K562 (cell line): ENCODE measurements around the gene SETD5. TPM values are rescaled to one million over a fixed set of nuclear protein-coding genes. Genes with fewer than 3 reads are reported as not detected.

ENCODE experiments used
- AFF1 ChIP-seq, 2 experiments: fragments of 450-650 bp; IDR thresholded peaks; 2 replicates each; pipeline ENCODE4 v1.6.1; 2018; ENCODE audit warnings: mild to moderate bottlenecking in 2 of 2, low read depth in 1 of 2; ENCODE audit not compliant: partially characterized antibody in 2 of 2
- ARID2 ChIP-seq: fragments of 450-650 bp; IDR thresholded peaks from 2 replicates; pipeline ENCODE4 v1.6.1; 2017; ENCODE audit warnings: antibody characterized with exemption, mild to moderate bottlenecking
- HNRNPL ChIP-seq: fragments of 200-400 bp; formaldehyde crosslinking; IDR thresholded peaks from 2 replicates; pipeline ENCODE4 v1.6.1; 2017; ENCODE audit warnings: low read depth, mild to moderate bottlenecking, low read length
- IRF9 ChIP-seq: fragments of 450-650 bp; IDR thresholded peaks from 2 replicates; pipeline ENCODE4 v1.6.1; 2016; ENCODE audit warnings: missing biosample characterization, missing genetic modification characterization
- MAFF ChIP-seq: IDR thresholded peaks from 2 replicates; pipeline ENCODE4 v1.6.1; 2012; ENCODE audit warnings: low read length, improper control_type of control experiment
- MLX ChIP-seq, 2 experiments: fragments of 450-650 bp in 1 of 2; sonication (generic) in 1 of 2; formaldehyde crosslinking; conservative IDR thresholded peaks; 2 replicates each; pipeline versions ENCODE4 v1.4.0 to v1.8.1; 2020 to 2022; ENCODE audit warnings: mild to moderate bottlenecking in 1 of 2, missing genetic modification reagents in 1 of 2
- NFYB ChIP-seq: IDR thresholded peaks from 2 replicates; pipeline ENCODE4 v1.6.1; 2011; ENCODE audit warnings: mild to moderate bottlenecking, moderate library complexity; ENCODE audit not compliant: insufficient read length; ENCODE audit errors: extremely low read depth
- NR0B1 ChIP-seq: fragments of 450-650 bp; IDR thresholded peaks from one replicate; pipeline ENCODE4 v1.6.1; 2018; ENCODE audit warnings: mild to moderate bottlenecking, moderate library complexity; ENCODE audit not compliant: partially characterized antibody
- NR2F6 ChIP-seq: fragments of 450-650 bp; formaldehyde crosslinking; IDR thresholded peaks from 2 replicates; pipeline ENCODE4 v1.4.0; 2020; ENCODE audit warnings: mild to moderate bottlenecking
- POLR2AphosphoS2 ChIP-seq: IDR thresholded peaks from 2 replicates; pipeline ENCODE4 v1.6.1; 2012; ENCODE audit warnings: low read length, improper control_type of control experiment
- SAP30 ChIP-seq: fragments of 200-600 bp; sonication (generic); IDR thresholded peaks from 2 replicates; pipeline ENCODE4 v1.6.1; 2012; ENCODE audit warnings: borderline replicate concordance, low read depth, mild to moderate bottlenecking, moderate library complexity, low read length, control low read depth, inconsistent platforms; ENCODE audit not compliant: insufficient read depth, poor library complexity, severe bottlenecking
- SMARCC2 ChIP-seq: fragments of 450-650 bp; IDR thresholded peaks from 2 replicates; pipeline ENCODE4 v1.6.1; 2017; ENCODE audit warnings: antibody characterized with exemption, moderate library complexity, mild to moderate bottlenecking, low read depth
- SRSF1 ChIP-seq: fragments of 200-400 bp; formaldehyde crosslinking; IDR thresholded peaks from 2 replicates; pipeline ENCODE4 v1.6.1; 2017; ENCODE audit warnings: mild to moderate bottlenecking, low read depth, low read length, moderate library complexity
- TAF15 ChIP-seq: fragments of 200-400 bp; formaldehyde crosslinking; IDR thresholded peaks from 2 replicates; pipeline ENCODE4 v1.6.1; 2017; ENCODE audit warnings: mild to moderate bottlenecking, low read depth, low read length, moderate library complexity
- TARDBP ChIP-seq: fragments of 450-650 bp; IDR thresholded peaks from 2 replicates; pipeline ENCODE4 v1.6.1; 2016
- ZC3H8 ChIP-seq: fragments of 450-650 bp; IDR thresholded peaks from 2 replicates; pipeline ENCODE4 v1.6.1; 2017
- ZNF232 ChIP-seq: sonication (generic); formaldehyde crosslinking; IDR thresholded peaks from 2 replicates; pipeline ENCODE4 v1.8.0; 2022; ENCODE audit warnings: mild to moderate bottlenecking, missing genetic modification reagents
- ZNF41 ChIP-seq: fragments of 250-450 bp; sonication (Bioruptor Pico); conservative IDR thresholded peaks from 2 replicates; pipeline ENCODE4 v1.4.0; 2020; ENCODE audit warnings: mild to moderate bottlenecking
- polyA plus RNA-seq, 8 experiments: library from polyadenylated mRNA; depleted of rRNA in 4 of 8; stranded (reverse) in 5 of 8; unstranded in 3 of 8; fragments of >200 nt; fragmentation: Nextera tagmentation in 2 of 8; fragmentation: Illumina TruSeq in 1 of 8; extraction: Ambion mirVana in 2 of 8; extraction: Trizol in 1 of 8; gene quantifications; 2 replicates each; pipeline versions ENCODE4 v1.2.1 to v1.2.3, GENCODE V29; 2011 to 2014; ENCODE audit warnings: inconsistent platforms in 1 of 8, missing spikeins in 1 of 8
- total RNA-seq, 7 experiments: library from RNA; depleted of rRNA in 6 of 7; stranded (reverse); fragments of >200 nt in 6 of 7; fragmentation: Illumina TruSeq in 2 of 7; extraction: Trizol in 2 of 7; gene quantifications; 2 replicates each; pipeline versions ENCODE4 v1.2.1 to v1.2.3, GENCODE V29; 2011 to 2021; ENCODE audit warnings: low replicate concordance in 1 of 7
- TF ChIP-seq, protein P1 (sequence below): fragments of 250-450 bp; sonication (Bioruptor Pico); IDR thresholded peaks from 2 replicates; pipeline ENCODE4 v1.8.0; 2022; ENCODE audit warnings: moderate library complexity, mild to moderate bottlenecking, inconsistent platforms

The SETD5 gene
- total and polyA plus RNA-seq, 9 of the 15 experiments (the other 6 are each of a cell fraction or from before 2014, with no cell fraction given) = 20.8 to 135 (median 87.2) TPM

GRCh38 chr3:9420850-9421549, 23.6 kb downstream of the SETD5 start (continued):
- TF ChIP-seq ZNF232 (CRISPR knock-in tag) (no peak), TARDBP (no peak), HNRNPL (no peak), TAF15 (no peak), IRF9 (tag) (no peak), ZC3H8 (0 out of 2 replicates have a peak, but pooled peaks have one; percentile 15), NR2F6 (CRISPR knock-in tag) (no peak), SAP30 (no peak), ARID2 (no peak), SRSF1 (no peak), ZNF41 (CRISPR knock-in tag) (no peak), POLR2AphosphoS2 (no peak), NFYB (no peak), MAFF (peak; percentile 25; the same call in 1 of the 2 replicates), MLX (CRISPR knock-in tag; conservative IDR thresholded peaks at IDR 0.05) (no peak), NR0B1 (no peak), SMARCC2 (no peak), AFF1 (IDR thresholded peaks at IDR 0.05; ENCODE audit: low read depth in 1 of 2, partially characterized antibody in 2 of 2) (no peak)
- TF ChIP-seq, protein P1, sequence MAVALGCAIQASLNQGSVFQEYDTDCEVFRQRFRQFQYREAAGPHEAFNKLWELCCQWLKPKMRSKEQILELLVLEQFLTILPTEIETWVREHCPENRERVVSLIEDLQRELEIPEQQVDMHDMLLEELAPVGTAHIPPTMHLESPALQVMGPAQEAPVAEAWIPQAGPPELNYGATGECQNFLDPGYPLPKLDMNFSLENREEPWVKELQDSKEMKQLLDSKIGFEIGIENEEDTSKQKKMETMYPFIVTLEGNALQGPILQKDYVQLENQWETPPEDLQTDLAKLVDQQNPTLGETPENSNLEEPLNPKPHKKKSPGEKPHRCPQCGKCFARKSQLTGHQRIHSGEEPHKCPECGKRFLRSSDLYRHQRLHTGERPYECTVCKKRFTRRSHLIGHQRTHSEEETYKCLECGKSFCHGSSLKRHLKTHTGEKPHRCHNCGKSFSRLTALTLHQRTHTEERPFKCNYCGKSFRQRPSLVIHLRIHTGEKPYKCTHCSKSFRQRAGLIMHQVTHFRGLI = no peak
